Omental fat pad (tissue), 4 donors: Measurements from ENCODE around the gene DSN1. TPM values are rescaled to one million over a fixed set of nuclear protein-coding genes. Genes with fewer than 3 reads are reported as not detected.

Experiments
- ATAC-seq: fragments of 150-250 bp; one replicate; pipeline ENCODE4 v1.9.1; 2016; ENCODE audit warnings: mild to moderate bottlenecking, moderate library complexity; ENCODE audit not compliant: low FRiP score
- DNase-seq: peaks from one replicate; pipeline ENCODE4 v3.0.0-alpha.2; 2019; ENCODE audit warnings: low spot score
- total RNA-seq, 4 donors: library from RNA; depleted of rRNA; stranded (reverse); fragments of >200 nt; gene quantifications; one replicate each; pipeline ENCODE4 v1.1.0, GENCODE V29; 2016
- TF ChIP-seq, protein P1 (sequence below), 3 donors: fragments of 450-650 bp; IDR thresholded peaks; one replicate each; pipeline ENCODE4 v1.5.1; 2016 to 2017; ENCODE audit warnings: antibody characterized with exemption in 3 of 3, mild to moderate bottlenecking in 3 of 3, moderate library complexity in 2 of 3

Gene DSN1
- total RNA-seq, 4 donors from 2014 or later = 4.5 to 13.9 (median 5.0) TPM

- TF ChIP-seq, protein P1, sequence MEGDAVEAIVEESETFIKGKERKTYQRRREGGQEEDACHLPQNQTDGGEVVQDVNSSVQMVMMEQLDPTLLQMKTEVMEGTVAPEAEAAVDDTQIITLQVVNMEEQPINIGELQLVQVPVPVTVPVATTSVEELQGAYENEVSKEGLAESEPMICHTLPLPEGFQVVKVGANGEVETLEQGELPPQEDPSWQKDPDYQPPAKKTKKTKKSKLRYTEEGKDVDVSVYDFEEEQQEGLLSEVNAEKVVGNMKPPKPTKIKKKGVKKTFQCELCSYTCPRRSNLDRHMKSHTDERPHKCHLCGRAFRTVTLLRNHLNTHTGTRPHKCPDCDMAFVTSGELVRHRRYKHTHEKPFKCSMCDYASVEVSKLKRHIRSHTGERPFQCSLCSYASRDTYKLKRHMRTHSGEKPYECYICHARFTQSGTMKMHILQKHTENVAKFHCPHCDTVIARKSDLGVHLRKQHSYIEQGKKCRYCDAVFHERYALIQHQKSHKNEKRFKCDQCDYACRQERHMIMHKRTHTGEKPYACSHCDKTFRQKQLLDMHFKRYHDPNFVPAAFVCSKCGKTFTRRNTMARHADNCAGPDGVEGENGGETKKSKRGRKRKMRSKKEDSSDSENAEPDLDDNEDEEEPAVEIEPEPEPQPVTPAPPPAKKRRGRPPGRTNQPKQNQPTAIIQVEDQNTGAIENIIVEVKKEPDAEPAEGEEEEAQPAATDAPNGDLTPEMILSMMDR (IDR thresholded peaks at IDR 0.05) = no peak
- ATAC-seq (no peak), DNase-seq (no peak)
Measured at GRCh38 chr20:36775826-36776225, 2.3 kb upstream of the DSN1 start.

DNA sequence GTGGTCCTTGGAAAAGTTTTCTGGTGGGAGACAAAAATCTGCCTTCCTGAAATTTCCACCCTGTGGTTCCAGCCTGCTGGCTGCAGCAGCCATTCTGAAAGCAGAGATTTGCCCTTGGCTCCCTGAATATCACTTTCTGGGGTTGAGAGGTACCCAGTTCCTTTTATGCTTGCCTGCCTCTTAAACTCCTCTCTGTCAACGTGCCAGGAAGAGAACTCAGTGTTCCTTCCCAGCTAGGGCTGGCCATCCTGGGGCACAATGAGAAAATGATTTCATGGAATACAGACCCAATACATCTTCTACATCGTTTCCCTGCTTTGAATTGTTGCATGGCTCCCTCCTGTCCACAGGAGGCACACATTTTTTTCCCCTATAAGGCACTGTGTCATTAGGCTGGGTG, 1.6 kb upstream of the DSN1 start:
- ATAC-seq = no peak
- TF ChIP-seq, protein P1 (IDR thresholded peaks at IDR 0.05) = no peak
- no peak for DNase-seq

DNA sequence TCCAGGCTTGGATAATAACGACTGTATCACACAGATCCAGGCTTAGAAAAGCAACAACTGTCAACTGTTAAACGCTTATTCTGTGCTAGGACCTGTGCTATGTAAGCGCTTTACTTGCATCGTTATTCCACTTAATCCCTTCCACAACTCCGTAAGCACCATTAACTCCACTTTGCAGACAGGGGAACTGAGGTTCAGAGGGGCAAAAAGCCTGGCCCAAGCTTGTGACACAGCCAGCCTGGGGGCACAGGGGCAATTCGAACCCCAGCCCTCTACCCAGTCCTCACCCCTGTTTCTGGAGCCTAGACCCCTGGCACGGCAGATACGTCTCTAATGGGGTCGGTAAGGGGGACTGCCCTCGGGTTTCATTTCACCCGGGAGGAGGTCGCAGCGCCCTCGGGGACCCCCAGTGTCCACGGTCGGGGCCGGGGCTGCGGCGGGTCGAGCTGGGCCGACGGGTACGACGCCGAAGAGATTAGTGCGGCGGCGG, 411 bp downstream of the DSN1 start:
- no peak for ATAC-seq
- TF ChIP-seq, protein P1 (IDR thresholded peaks at IDR 0.05) = no peak
- no peak for DNase-seq

DNA sequence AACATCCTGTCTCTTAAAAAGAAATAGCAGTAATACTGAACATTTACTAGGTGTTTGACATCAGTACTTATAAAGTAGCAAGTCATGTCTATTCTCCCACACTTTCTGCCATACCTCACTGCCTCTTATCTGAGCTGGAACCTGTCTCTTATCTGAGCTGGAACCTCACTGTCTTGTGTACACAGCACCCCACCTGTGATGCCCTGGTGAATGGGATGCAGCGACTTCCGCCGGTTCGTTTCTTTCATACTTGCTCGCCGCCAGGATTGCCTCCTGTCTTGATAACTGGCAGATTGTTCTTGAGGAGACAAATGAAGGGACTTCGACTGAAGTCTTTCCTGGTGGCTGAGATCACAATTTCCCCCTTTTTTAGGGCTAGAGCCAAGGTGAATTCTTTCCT, 2.9 kb downstream of the DSN1 start:
- no peak for DNase-seq
- no peak for ATAC-seq
- TF ChIP-seq, protein P1 (IDR thresholded peaks at IDR 0.05) = no peak

DNA sequence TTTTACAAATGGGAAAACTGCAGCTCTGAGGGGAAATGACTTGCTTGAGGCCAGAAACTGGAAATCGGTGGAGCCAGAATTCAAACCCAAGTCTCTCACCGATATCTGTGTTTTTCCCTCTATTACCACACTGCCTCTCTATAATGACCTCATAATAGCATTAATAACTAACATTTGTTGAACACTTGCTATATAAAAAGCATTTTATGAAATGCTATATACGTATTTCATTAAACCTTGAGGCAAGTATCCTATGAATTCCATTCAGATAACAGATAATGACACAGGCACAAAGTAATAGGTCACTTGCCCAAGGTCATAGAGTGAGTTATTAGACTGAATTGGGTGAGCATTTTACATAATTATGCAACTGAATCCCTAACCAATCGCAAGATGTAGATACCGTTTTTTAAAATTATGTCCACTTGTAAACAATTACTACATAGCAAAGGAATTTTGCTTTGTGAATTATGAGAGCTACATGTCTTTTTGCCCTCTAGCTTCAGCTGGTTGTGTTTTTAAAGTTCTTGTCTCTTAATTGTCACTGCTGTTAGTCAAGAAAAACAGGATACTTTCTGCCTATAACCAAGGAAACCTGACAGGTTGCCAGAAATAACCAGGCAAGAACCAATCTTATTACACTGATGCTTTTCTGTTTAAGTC, 4.7 kb downstream of the DSN1 start:
- ATAC-seq (no peak), DNase-seq (no peak)
- TF ChIP-seq, protein P1 (IDR thresholded peaks at IDR 0.05) = no peak

DNA sequence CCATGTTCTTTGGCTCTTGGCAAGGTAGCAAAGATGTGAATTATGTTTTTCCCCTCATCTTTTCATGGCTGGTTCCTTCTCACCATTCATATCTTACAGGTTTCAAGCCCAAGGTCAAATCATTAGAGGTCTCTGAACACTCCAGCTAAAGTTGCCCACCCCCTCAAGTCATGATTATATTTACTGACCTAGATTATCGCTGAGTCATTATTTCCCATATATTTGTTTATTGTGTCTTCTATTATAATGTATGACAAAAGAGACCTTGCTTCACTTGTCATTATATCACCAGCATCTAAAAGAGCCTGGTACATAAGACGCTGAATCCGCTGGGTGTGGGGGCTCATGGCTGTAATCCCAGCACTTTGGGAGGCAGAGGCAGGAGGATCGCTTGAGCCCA, 12.4 kb downstream of the DSN1 start:
- DNase-seq (no peak), ATAC-seq (no peak)

GRCh38 chr20:36760647-36761046, 12.9 kb downstream of the DSN1 start:
- DNase-seq (no peak), ATAC-seq (no peak)
- TF ChIP-seq, protein P1 (IDR thresholded peaks at IDR 0.05) = no peak

More for the DNA sequence above, 12.4 kb downstream of the DSN1 start:
- TF ChIP-seq, protein P1 (IDR thresholded peaks at IDR 0.05) = no peak
